HG03378 (cell line): ENCODE measurements around the gene SMIM43.

Experiments
- ATAC-seq: cut with Tn5 transposase; IDR thresholded peaks from one replicate; pipeline ENCODE4 v1.9.1; 2021; ENCODE audit warnings: mild to moderate bottlenecking, moderate library complexity; ENCODE audit not compliant: unreplicated experiment

The SMIM43 gene

GRCh38 chr4:121764702-121765367, at the start of gene SMIM43:
SMIM43 (minus strand) TSS chr4:121765164; CDS start chr4:121765105, 59 bp downstream.
- no peak for ATAC-seq

- ATAC-seq, result no peak
Observed at GRCh38 chr4:121814756-121815155, 49.8 kb upstream of the SMIM43 start.

- no peak for ATAC-seq
Observed at GRCh38 chr4:121811122-121811521, 46.2 kb upstream of the SMIM43 start.

GRCh38 chr4:121806411-121806810, 41.4 kb upstream of the SMIM43 start:
- ATAC-seq, result no peak

- ATAC-seq, result no peak
Observed at GRCh38 chr4:121801715-121802075, 36.7 kb upstream of the SMIM43 start.

- peak; percentile 78 for ATAC-seq
Observed at GRCh38 chr4:121800961-121801714, 36.2 kb upstream of the SMIM43 start, which contains the start of gene EXOSC9. EXOSC9 (plus strand) TSS chr4:121801323; CDS start chr4:121801425, 102 bp downstream.

GRCh38 chr4:121800638-121800960, 35.6 kb upstream of the SMIM43 start:
- ATAC-seq, result peak; percentile 12

- ATAC-seq, result no peak
Observed at GRCh38 chr4:121799867-121800501, 35.0 kb upstream of the SMIM43 start.

GRCh38 chr4:121799208-121799823, 34.4 kb upstream of the SMIM43 start:
- no peak for ATAC-seq

GRCh38 chr4:121796283-121796682, 31.3 kb upstream of the SMIM43 start:
- ATAC-seq, result no peak

- ATAC-seq, result no peak
Observed at GRCh38 chr4:121794505-121795188, 29.7 kb upstream of the SMIM43 start.

- no peak for ATAC-seq
Observed at GRCh38 chr4:121792966-121793365, 28.0 kb upstream of the SMIM43 start.

- ATAC-seq, result no peak
Observed at GRCh38 chr4:121791481-121791880, 26.5 kb upstream of the SMIM43 start.

- no peak for ATAC-seq
Observed at GRCh38 chr4:121790976-121791375, 26.0 kb upstream of the SMIM43 start.

- ATAC-seq, result no peak
Observed at GRCh38 chr4:121789960-121790829, 25.2 kb upstream of the SMIM43 start.

GRCh38 chr4:121789455-121789854, 24.5 kb upstream of the SMIM43 start:
- no peak for ATAC-seq

GRCh38 chr4:121788896-121789295, 23.9 kb upstream of the SMIM43 start:
- ATAC-seq, result peak; percentile 81

GRCh38 chr4:121786221-121786620, 21.3 kb upstream of the SMIM43 start:
- ATAC-seq, result no peak

GRCh38 chr4:121785479-121785878, 20.5 kb upstream of the SMIM43 start:
- no peak for ATAC-seq

- ATAC-seq, result no peak
Observed at GRCh38 chr4:121784975-121785374, 20.0 kb upstream of the SMIM43 start.
